Right atrium auricular region (tissue), 2 donors: ENCODE data around the gene MED15. TPM values are rescaled to one million over a fixed set of nuclear protein-coding genes. Genes with fewer than 3 reads are reported as not detected.

Source experiments
- DNase-seq: peaks from one replicate; pipeline ENCODE4 v3.0.0-alpha.2; 2019; ENCODE audit warnings: low spot score
- H3K27ac ChIP-seq, 2 donors: fragments of 200-600 bp; sonication (generic); 1 replicate in 1 of 2; 2 replicates in 1 of 2; pipeline ENCODE4 v1.5.1; 2016 to 2019
- H3K27me3 ChIP-seq, 2 donors: fragments of 200-600 bp; sonication (generic); one replicate each; pipeline versions ENCODE4 v1.5.1 to v1.6.0; 2017 to 2019
- H3K36me3 ChIP-seq: fragments of 200-600 bp; sonication (generic); one replicate; pipeline ENCODE4 v1.5.1; 2016
- H3K4me1 ChIP-seq, 2 donors: fragments of 200-600 bp; sonication (generic); one replicate each; pipeline versions ENCODE4 v1.5.1 to v1.6.0; 2017 to 2019
- H3K4me3 ChIP-seq, 2 donors: fragments of 200-600 bp; sonication (generic); 1 replicate in 1 of 2; 2 replicates in 1 of 2; pipeline ENCODE4 v1.5.1; 2017 to 2019; ENCODE audit warnings: mild to moderate bottlenecking in 1 of 2, moderate library complexity in 1 of 2
- H3K9me3 ChIP-seq, 2 donors: fragments of 200-600 bp; sonication (generic); one replicate each; pipeline ENCODE4 v1.5.1; 2019
- total RNA-seq, 2 donors: library from RNA; depleted of rRNA; stranded (reverse); fragments of >200 nt; gene quantifications; one replicate each; pipeline ENCODE4 v1.1.0, GENCODE V29; 2016
- TF ChIP-seq, protein P1 (sequence below), 2 donors: fragments of 200-600 bp; sonication (generic); IDR thresholded peaks; one replicate each; pipeline ENCODE4 v1.5.1; 2019; ENCODE audit warnings: antibody characterized with exemption in 2 of 2

MED15 gene
- total RNA-seq, 2 donors from 2014 or later: 18.8 to 40.6 TPM

- no peak for DNase-seq
- Histone ChIP-seq H3K27me3 (no peaks in the 10 kb centered on the region), H3K36me3 (peaks cover 52% of the 10 kb centered on the region)
These were observed 73.4 kb downstream of the MED15 start for GRCh38 chr22:20580611-20581502.

GRCh38 chr22:20581503-20582170 is 74.2 kb downstream of the MED15 start:
- H3K4me1 ChIP-seq: peaks cover 0 to 33% of the 10 kb centered on the region in 2 donors
- H3K27ac ChIP-seq: no peak overlapping the region
- no peaks in the 10 kb centered on the region for H3K27me3 ChIP-seq
- TF ChIP-seq, protein P1, sequence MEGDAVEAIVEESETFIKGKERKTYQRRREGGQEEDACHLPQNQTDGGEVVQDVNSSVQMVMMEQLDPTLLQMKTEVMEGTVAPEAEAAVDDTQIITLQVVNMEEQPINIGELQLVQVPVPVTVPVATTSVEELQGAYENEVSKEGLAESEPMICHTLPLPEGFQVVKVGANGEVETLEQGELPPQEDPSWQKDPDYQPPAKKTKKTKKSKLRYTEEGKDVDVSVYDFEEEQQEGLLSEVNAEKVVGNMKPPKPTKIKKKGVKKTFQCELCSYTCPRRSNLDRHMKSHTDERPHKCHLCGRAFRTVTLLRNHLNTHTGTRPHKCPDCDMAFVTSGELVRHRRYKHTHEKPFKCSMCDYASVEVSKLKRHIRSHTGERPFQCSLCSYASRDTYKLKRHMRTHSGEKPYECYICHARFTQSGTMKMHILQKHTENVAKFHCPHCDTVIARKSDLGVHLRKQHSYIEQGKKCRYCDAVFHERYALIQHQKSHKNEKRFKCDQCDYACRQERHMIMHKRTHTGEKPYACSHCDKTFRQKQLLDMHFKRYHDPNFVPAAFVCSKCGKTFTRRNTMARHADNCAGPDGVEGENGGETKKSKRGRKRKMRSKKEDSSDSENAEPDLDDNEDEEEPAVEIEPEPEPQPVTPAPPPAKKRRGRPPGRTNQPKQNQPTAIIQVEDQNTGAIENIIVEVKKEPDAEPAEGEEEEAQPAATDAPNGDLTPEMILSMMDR (IDR thresholded peaks at IDR 0.05): no peak
- no peaks in the 10 kb centered on the region for H3K9me3 ChIP-seq
- H3K4me3 ChIP-seq: no peak overlapping the region
- no peak for DNase-seq
- peaks cover 53% of the 10 kb centered on the region for H3K36me3 ChIP-seq

More at GRCh38 chr22:20580611-20581502, 73.4 kb downstream of the MED15 start:
- H3K4me1 ChIP-seq: peaks cover 0 to 32% of the 10 kb centered on the region in 2 donors
- no peak overlapping the region for H3K27ac ChIP-seq
- H3K9me3 ChIP-seq: no peaks in the 10 kb centered on the region
- TF ChIP-seq, protein P1 (IDR thresholded peaks at IDR 0.05): no peak
- no peak overlapping the region for H3K4me3 ChIP-seq

DNA sequence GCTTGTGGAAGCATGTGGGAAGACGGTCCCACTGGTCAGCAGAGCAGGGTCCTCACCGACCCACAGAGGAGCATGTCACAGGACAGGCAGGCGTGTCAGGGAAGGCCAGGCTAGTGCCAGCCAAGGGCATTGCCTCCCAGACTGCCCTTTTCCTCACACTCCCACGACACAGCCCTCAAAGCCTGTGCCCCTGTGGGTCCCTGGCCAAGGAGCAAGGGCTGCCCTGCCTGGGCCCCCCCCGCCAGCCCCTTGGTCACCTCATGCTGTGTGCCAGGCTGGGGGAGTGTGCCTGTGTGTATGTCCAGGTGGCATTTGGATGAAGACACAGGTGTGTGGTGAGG is 74.7 kb downstream of the MED15 start:
- no peak for DNase-seq
- no peaks in the 10 kb centered on the region for H3K27me3 ChIP-seq
- H3K36me3 ChIP-seq: peaks cover 56% of the 10 kb centered on the region
- H3K9me3 ChIP-seq: no peaks in the 10 kb centered on the region
- peaks cover 0 to 30% of the 10 kb centered on the region in 2 donors for H3K4me1 ChIP-seq
- TF ChIP-seq, protein P1 (IDR thresholded peaks at IDR 0.05): no peak
- no peak overlapping the region for H3K27ac ChIP-seq
- H3K4me3 ChIP-seq: no peak overlapping the region

DNA sequence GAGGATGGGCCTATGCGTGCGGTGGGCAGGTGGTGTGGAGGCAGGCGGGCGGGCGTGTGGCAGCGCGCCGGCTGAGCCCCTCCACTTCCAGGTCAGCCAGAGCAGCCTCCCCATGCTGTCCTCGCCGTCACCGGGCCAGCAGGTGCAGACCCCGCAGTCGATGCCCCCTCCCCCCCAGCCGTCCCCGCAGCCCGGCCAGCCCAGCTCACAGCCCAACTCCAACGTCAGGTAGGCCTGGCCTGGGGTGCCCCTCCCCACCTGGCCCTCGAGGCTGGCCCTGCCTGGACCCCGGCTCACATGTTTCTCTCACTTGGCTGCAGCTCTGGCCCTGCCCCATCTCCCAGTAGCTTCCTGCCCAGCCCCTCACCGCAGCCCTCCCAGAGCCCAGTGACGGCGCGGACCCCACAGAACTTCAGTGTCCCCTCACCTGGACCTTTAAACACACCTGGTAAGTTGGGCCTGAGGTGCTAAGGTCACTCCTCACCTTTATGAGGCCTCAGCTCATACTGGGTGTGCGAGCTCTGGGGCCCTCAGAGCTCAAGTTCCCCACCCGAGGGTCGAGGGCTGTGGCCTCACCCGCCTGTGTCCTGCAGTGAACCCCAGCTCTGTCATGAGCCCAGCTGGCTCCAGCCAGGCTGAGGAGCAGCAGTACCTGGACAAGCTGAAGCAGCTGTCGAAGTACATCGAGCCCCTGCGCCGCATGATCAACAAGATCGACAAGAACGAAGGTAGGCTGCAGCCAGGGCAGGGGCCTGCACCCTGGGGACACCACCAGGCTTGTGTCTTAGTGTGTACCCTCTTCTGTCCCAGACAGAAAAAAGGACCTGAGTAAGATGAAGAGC is 75.3 kb downstream of the MED15 start:
- Histone ChIP-seq H3K9me3 (no peaks in the 10 kb centered on the region), H3K36me3 (peaks cover 62% of the 10 kb centered on the region), H3K27ac (no peak overlapping the region), H3K4me1 (peaks cover 0 to 24% of the 10 kb centered on the region in 2 donors), H3K27me3 (no peaks in the 10 kb centered on the region), H3K4me3 (no peak overlapping the region)
- no peak for DNase-seq
- TF ChIP-seq, protein P1 (IDR thresholded peaks at IDR 0.05): no peak

GRCh38 chr22:20583471-20583922 is 76.1 kb downstream of the MED15 start:
- Histone ChIP-seq H3K36me3 (peaks cover 58% of the 10 kb centered on the region), H3K9me3 (no peaks in the 10 kb centered on the region), H3K4me1 (peaks cover 0 to 19% of the 10 kb centered on the region in 2 donors), H3K27ac (no peak overlapping the region), H3K4me3 (no peak overlapping the region), H3K27me3 (no peaks in the 10 kb centered on the region)
- DNase-seq: no peak
- TF ChIP-seq, protein P1 (IDR thresholded peaks at IDR 0.05): no peak
